ENCODE measurements around the gene FGF22. TPM values are rescaled to one million over a fixed set of nuclear protein-coding genes. Genes with fewer than 3 reads are reported as not detected.

FGF22 gene
- total RNA-seq, 1 donor = 0.10 TPM

GRCh38 chr19:641702-642101 lies 2.0 kb downstream of the FGF22 start:
- Histone ChIP-seq H3K4me1 (ENCODE audit: insufficient read depth, low read length) (peaks cover 12% of the 10 kb centered on the region), H3K27me3 (ENCODE audit: insufficient read depth, low read length) (no peaks in the 10 kb centered on the region), H3K9me3 (ENCODE audit: low read depth, low read length) (no peaks in the 10 kb centered on the region), H3K4me3 (ENCODE audit: low read length) (no peak overlapping the region)

DNA sequence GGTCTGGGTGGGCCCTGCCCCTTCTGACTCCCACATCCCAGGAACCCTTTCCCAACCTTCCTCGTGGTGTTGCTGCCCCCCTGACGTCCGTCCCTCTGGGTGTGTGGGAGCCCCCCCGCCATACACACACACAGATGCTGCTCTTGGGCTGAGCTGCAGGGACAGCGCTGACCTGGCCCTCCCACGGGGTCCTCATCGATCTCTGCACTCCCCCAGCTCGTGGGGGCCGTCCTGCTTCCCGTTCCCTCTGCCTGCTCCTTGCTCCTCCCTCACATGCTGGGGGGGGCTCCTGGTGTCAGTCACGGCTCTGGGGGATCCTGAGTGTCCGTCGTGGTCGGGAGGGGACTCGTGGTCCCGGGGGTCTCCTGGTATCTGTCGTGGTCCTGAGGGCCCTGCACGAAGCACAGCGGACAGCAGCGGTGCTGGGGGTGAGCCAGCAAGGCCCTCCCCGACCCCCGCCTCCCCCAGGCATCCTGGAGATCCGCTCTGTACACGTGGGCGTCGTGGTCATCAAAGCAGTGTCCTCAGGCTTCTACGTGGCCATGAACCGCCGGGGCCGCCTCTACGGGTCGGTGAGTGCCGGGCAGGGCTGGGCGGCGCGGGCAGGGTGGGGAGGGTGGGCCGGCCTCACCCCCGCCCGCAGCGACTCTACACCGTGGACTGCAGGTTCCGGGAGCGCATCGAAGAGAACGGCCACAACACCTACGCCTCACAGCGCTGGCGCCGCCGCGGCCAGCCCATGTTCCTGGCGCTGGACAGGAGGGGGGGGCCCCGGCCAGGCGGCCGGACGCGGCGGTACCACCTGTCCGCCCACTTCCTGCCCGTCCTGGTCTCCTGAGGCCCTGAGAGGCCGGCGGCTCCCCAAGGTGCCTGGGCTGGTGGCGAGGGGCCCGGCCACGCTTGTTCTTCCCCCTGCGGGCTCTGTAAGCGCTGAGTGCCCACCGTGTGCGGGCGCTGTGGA lies 3.4 kb downstream of the FGF22 start:
- no peaks in the 10 kb centered on the region for H3K27me3 ChIP-seq (ENCODE audit: insufficient read depth, low read length)
- H3K9me3 ChIP-seq (ENCODE audit: low read depth, low read length) = no peaks in the 10 kb centered on the region
- peaks cover 12% of the 10 kb centered on the region for H3K4me1 ChIP-seq (ENCODE audit: insufficient read depth, low read length)
- H3K4me3 ChIP-seq (ENCODE audit: low read length) = no peak overlapping the region

- H3K9me3 ChIP-seq (ENCODE audit: low read depth, low read length) = no peaks in the 10 kb centered on the region
- no peaks in the 10 kb centered on the region for H3K27me3 ChIP-seq (ENCODE audit: insufficient read depth, low read length)
- peaks cover 7% of the 10 kb centered on the region for H3K4me1 ChIP-seq (ENCODE audit: insufficient read depth, low read length)
- H3K4me3 ChIP-seq (ENCODE audit: low read length) = no peak overlapping the region
Measured at GRCh38 chr19:643736-644135, 4.1 kb downstream of the FGF22 start.

- Histone ChIP-seq H3K27me3 (ENCODE audit: insufficient read depth, low read length) (no peaks in the 10 kb centered on the region), H3K4me3 (ENCODE audit: low read length) (no peak overlapping the region), H3K9me3 (ENCODE audit: low read depth, low read length) (no peaks in the 10 kb centered on the region), H3K4me1 (ENCODE audit: insufficient read depth, low read length) (peaks cover 1% of the 10 kb centered on the region)
Measured at GRCh38 chr19:644363-644762, 4.7 kb downstream of the FGF22 start.

DNA sequence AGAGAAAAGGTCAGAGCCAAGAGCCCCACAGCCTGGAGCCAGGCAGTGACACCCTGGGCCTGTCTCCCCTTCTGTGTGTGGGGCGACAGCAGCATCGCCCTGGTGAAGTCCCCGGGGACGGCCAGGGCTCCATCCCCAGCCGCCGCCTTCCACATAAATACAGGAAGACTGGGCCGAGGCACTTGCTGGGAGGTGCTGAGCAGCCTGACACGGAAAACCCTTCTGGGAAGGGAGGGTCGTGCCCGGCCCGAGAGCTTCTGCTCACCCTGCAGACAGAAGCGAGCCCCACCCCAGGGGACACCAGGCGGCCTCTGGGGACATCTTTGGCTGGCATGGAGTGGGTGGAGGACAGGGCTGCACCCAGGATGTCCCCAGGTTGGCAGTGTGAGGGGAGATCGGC lies 5.1 kb downstream of the FGF22 start:
- Histone ChIP-seq H3K27me3 (ENCODE audit: insufficient read depth, low read length) (no peaks in the 10 kb centered on the region), H3K4me3 (ENCODE audit: low read length) (no peak overlapping the region), H3K4me1 (ENCODE audit: insufficient read depth, low read length) (no peaks in the 10 kb centered on the region), H3K9me3 (ENCODE audit: low read depth, low read length) (no peaks in the 10 kb centered on the region)

GRCh38 chr19:645912-646778 lies 6.5 kb downstream of the FGF22 start:
- Histone ChIP-seq H3K4me1 (ENCODE audit: insufficient read depth, low read length) (no peaks in the 10 kb centered on the region), H3K4me3 (ENCODE audit: low read length) (no peak overlapping the region), H3K27me3 (ENCODE audit: insufficient read depth, low read length) (no peaks in the 10 kb centered on the region), H3K9me3 (ENCODE audit: low read depth, low read length) (no peaks in the 10 kb centered on the region)

DNA sequence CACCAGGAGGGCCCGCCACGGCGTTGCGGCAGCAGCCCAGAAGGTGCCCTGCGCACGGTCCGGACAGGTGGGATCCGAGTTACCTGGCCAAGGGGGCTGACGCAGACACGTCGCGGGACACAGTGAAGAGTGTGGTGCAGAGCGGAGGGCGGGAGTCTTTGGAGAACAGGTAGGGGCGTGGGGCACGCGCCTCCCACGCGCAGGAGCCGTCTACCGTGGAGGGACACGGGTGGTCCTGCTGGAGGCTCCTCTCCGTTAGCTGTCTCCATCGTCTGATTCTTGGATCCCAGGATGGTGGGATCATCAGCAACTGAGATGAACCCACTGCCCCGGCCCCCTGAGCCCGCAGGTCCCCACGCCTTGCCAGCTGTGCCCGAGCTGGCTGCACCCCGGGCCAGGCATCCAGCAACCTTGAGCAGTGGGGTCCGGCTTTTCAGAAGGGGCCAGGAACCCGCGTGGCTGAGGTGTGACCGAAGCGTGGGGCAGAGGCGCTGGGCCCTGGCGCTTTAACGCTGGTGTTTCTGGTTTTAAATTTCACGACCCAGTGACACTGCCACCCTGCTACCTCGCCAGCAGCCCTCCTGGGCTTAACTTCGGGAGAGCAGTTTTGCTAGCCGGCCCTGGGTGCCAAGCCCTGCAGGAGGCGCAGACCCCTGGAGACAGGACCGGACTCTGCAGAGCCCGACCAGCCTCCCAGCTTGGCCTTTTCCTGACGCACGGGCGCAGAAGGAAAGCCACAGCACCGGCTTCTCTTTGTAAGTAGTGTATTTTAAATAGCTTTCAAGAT lies 7.3 kb downstream of the FGF22 start:
- no peak overlapping the region for H3K4me3 ChIP-seq (ENCODE audit: low read length)
- H3K4me1 ChIP-seq (ENCODE audit: insufficient read depth, low read length) = no peaks in the 10 kb centered on the region
- no peaks in the 10 kb centered on the region for H3K27me3 ChIP-seq (ENCODE audit: insufficient read depth, low read length)
- no peaks in the 10 kb centered on the region for H3K9me3 ChIP-seq (ENCODE audit: low read depth, low read length)

DNA sequence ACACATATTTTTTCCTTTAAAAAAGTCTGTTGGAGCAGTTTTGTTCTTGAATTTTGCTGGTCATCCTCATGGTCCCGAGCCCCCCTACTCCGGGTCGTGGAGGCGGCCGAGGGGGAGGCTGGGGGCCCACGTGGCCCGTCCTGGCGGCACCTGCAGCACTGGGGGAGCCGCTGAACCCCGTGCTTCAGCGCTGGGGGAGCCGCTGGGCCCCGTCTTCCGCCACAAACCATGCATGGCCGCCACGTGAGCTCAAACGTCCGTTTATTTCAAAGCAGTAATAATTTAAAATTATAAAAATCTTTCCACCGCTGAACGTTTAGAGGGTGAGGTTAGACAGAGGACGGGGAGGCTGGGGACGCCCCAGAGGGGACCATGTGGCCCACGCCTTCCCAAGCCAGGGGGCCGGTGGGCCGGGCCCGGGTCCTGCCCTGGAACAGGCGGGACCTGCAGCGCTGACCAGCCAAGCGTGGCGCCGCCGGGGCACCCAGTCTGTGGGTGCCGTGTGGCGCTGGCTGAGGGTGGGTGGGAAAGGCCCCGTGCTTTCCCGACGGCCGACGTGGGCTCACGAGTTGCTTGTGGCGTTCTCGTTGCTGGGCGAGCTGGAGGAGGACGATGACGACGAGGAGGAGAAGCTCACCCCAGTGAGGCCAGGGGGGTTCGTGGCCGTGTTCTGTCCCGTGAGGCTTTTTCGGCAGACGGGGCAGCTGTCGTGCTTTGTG lies 8.0 kb downstream of the FGF22 start:
- Histone ChIP-seq H3K4me3 (ENCODE audit: low read length) (no peak overlapping the region), H3K4me1 (ENCODE audit: insufficient read depth, low read length) (no peaks in the 10 kb centered on the region), H3K9me3 (ENCODE audit: low read depth, low read length) (no peaks in the 10 kb centered on the region), H3K27me3 (ENCODE audit: insufficient read depth, low read length) (no peaks in the 10 kb centered on the region)

GRCh38 chr19:648305-648704 lies 8.6 kb downstream of the FGF22 start:
- Histone ChIP-seq H3K4me1 (ENCODE audit: insufficient read depth, low read length) (no peaks in the 10 kb centered on the region), H3K4me3 (ENCODE audit: low read length) (no peak overlapping the region), H3K27me3 (ENCODE audit: insufficient read depth, low read length) (no peaks in the 10 kb centered on the region), H3K9me3 (ENCODE audit: low read depth, low read length) (no peaks in the 10 kb centered on the region)

GRCh38 chr19:648904-649801 lies 9.5 kb downstream of the FGF22 start:
- Histone ChIP-seq H3K9me3 (ENCODE audit: low read depth, low read length) (no peaks in the 10 kb centered on the region), H3K4me1 (ENCODE audit: insufficient read depth, low read length) (no peaks in the 10 kb centered on the region), H3K4me3 (ENCODE audit: low read length) (no peak overlapping the region), H3K27me3 (ENCODE audit: insufficient read depth, low read length) (no peaks in the 10 kb centered on the region)

- Histone ChIP-seq H3K4me3 (ENCODE audit: low read length) (no peak overlapping the region), H3K4me1 (ENCODE audit: insufficient read depth, low read length) (no peaks in the 10 kb centered on the region), H3K9me3 (ENCODE audit: low read depth, low read length) (no peaks in the 10 kb centered on the region), H3K27me3 (ENCODE audit: insufficient read depth, low read length) (no peaks in the 10 kb centered on the region)
Measured at GRCh38 chr19:650121-650520, 10.4 kb downstream of the FGF22 start.

DNA sequence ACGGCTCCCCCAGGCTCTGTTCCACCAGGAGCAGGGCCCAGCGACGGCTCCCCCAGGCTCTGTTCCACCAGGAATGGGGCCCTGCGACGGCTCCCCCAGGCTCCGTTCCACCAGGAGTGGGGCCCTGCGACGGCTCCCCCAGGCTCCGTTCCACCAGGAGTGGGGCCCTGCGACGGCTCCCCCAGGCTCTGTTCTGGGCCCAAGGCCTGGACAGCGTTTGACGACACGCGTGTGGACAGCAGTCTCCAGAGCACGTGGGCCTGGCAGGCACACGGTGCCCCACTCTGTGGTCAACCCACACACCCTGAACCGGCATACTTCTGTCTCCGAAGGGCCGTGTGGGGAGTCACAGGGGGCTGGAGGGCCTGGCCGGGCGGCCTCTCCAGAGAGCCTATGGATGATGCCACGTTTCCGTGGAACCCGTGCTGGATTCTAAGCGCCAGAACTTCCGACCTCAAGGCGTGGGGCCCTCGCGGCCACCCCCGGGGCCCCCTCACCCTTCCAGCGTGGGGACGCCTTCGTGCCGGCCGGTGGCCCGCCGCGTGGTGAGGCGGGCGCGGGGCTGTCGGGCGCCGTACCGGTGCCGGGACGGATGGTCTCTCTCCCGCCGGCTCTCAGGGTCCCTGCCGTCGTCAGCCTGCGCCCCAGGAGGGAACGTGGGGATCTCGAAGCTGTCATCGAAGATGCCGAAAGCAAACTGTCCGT lies 11.6 kb downstream of the FGF22 start:
- Histone ChIP-seq H3K4me1 (ENCODE audit: insufficient read depth, low read length) (no peaks in the 10 kb centered on the region), H3K4me3 (ENCODE audit: low read length) (no peak overlapping the region), H3K27me3 (ENCODE audit: insufficient read depth, low read length) (no peaks in the 10 kb centered on the region), H3K9me3 (ENCODE audit: low read depth, low read length) (no peaks in the 10 kb centered on the region)

GRCh38 chr19:651991-652390 lies 12.3 kb downstream of the FGF22 start:
- no peaks in the 10 kb centered on the region for H3K27me3 ChIP-seq (ENCODE audit: insufficient read depth, low read length)
- no peaks in the 10 kb centered on the region for H3K9me3 ChIP-seq (ENCODE audit: low read depth, low read length)
- no peak overlapping the region for H3K4me3 ChIP-seq (ENCODE audit: low read length)
- no peaks in the 10 kb centered on the region for H3K4me1 ChIP-seq (ENCODE audit: insufficient read depth, low read length)
